GM19351 (cell line): ENCODE measurements around the gene IRGM.
A peak's percentile ranks its signal among the peaks of the same experiment; 100 is the strongest.
"Not testable (repeated sequence)": the region's sequence is repeated elsewhere in the genome, so short reads cannot be mapped to it uniquely, and the experiment has no call there.

ENCODE experiments used
- ATAC-seq: cut with Tn5 transposase; IDR thresholded peaks from one replicate; pipeline ENCODE4 v1.9.1; 2021; ENCODE audit warnings: mild to moderate bottlenecking, moderate library complexity; ENCODE audit not compliant: unreplicated experiment

The IRGM gene, protein sequence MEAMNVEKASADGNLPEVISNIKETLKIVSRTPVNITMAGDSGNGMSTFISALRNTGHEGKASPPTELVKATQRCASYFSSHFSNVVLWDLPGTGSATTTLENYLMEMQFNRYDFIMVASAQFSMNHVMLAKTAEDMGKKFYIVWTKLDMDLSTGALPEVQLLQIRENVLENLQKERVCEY

DNA sequence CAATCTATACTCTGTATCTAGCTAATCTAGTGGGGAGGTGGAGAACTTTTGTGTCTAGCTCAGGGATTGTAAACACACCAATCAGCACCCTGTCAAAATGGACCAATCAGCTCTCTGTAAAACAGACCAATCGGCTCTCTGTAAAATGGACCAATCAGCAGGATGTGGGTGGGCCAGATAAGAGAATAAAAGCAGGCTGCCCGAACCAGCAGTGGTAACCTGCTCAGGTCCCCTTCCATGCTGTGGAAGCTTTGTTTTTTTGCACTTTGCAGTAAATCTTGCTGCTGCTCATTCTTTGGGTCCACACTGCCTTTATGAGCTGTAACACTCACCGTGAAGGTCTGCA lies at the start of gene IRGM:
IRGM (plus strand) TSS at position 214 of the 346 bp plus-strand sequence. CDS start 1,603 bp downstream, outside the sequence.
- not testable (repeated sequence) for ATAC-seq

DNA sequence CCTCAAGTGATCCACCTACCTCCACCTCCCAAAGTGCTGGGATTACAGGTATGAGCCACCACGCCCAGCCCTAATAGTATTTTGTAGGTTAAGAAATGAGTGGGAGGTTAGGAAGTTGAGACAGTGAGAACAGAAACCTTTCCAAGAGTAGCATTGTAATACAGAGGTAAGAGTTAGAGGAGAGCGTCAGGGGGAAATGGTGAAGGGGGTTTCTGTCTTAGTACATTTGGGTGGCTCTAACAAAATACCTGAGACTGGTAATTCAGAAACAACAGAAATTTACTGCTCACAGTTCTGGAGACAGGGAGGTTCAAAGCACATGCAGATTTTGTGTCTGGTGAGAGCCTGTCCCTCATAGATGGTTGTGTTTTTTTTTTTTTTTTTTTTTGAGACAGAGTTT lies 48.9 kb upstream of the IRGM start:
- ATAC-seq, result no peak

DNA sequence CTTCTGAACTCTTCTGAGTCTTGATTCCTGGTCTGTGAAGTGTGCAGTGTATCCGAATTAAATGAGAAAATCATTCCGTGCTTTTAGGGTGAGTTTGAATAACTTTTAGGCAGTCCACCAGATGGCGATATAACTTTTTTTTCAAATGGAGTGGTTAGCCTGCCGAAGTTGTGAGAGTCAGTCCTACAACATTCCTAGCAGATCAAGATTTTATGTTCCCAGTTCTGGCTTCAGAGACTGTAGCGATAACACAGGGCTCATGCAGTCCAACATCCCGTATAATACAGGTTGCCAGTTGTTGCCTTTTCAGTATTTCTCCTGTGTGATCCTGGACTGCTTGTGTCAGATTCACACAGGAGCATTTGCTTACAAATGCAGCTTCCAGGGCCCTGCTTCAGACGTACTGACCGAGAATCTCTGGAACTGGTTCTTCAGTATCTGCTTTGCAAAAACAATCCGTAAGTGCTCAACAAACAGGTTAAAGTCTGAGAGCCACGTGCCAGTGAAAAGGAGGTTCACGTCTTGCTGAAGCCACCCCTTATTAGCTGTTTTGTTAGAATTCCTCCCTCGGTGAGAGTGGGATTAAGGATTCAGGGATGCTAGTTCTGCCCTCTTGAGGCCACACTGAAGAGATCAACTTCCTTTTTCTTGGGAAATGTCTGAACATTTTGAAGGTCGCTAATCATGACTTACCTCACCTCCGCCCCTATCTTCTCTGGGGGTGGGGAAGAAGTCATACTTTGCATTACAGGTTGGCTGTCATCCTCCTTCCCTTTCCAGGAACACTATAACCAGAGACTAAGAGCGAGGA lies 45.0 kb upstream of the IRGM start:
- ATAC-seq, result peak; percentile 70

DNA sequence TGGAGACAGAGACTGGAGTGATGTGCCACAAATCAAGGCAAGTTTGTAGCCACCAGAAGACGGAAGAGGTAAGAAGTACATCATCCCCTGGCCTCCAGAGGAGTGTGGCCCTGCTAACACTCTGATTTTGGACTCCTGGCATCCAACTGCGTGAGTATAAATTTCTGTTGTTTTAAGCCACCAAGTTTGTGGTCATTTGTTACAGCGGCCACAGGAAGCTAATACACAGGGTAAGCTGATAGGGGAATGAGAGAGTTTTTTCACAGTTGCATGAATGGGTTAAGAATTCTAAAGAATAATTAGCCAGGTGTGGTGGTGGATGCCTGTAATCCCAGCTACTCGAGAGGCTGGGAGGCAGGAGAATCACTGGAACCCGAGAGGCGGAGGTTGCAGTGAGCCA lies 41.9 kb upstream of the IRGM start:
- ATAC-seq, result no peak

DNA sequence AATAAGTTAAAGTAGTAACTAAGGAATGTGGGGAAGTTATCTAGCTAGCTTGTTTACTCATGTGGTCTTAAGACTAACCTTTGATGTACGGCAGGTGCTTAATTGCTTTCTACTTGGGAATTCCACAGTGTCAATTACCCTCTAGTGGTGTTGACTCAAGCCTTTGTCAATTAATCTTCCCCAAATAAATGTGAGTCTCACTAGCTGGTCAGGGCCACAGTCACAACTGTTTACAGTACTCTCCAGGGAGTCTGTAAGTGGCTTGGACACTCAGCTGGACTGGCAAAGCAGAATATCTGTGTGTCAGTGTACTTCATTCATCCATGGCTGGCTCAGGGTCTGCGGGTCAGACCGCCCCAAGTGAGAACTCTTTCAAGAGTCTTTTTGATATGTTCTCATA lies 37.0 kb upstream of the IRGM start:
- ATAC-seq, result no peak

DNA sequence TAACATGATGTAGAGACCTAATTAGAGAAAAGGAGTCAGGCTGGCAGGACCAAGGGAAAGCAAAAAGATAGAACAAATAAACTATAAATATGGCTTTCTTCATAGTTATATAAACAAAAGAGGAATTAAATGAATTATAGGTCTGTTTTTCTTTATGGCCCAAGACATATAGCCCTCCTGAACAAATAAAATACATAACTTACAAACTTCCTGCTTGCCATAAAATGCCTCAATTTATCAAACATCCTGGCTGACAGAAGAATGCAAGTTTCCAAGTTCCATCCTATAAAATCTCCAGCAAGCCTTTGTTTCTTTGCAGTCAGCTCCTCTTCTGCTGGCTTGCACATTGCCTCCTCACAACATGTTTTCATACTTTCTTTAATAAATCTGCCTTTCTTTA lies 31.3 kb upstream of the IRGM start:
- ATAC-seq, result no peak

DNA sequence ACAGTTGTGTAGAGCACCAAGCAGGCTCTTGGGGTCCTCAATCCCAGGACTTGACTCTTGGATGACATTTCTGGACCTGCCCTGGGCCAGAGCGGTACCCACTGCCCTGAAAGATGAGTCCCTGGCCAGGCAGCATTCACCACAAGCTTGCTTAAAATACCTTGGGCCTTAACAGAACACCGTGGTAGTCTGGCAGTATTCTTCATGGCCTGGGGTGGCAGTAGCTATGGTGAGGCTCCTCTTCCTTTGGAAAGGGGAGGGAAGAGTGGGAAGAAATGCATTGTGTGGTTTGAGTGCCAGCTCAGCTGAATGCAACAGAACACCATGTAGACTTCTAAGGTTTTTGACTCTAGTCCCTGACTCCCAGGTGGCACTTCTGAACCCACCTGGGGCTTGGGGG lies 29.4 kb upstream of the IRGM start:
- ATAC-seq, result no peak

DNA sequence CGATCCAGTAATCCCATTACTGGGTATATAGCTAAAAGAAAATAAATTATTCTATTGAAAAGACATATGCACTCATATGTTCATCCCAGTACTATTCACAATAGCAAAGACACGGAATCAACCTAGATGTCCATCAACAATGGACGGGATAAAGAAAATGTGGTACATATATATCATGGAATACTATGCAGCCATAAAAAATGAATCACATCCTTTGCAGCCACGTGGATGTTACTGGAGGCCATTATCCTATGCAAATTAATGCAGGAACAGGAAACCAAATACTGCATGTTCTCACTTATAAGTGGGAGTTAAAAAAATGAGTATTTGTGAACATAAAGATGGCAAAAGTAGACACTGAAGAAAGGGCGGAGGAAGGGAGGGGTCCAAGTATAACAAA lies 16.6 kb upstream of the IRGM start:
- ATAC-seq, result no peak

DNA sequence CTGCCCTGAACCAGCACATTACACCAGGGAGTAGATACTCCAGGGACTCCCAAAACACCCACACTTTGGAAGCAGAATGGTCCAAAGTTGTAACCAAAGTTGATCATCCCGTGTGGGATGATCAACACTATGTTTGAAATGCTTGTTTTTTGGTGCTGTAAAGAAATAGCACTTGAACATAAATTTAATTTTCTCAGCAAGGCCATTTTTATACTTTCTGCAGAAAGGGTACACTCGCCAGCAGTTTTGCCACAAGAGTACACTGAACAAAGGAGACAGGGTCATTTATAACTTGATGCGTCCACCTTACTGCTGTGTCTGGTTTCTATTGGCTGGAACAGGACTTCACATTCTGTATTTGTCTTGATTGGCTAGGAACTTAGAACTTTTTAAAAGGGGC lies 14.5 kb upstream of the IRGM start:
- not testable (repeated sequence) for ATAC-seq

DNA sequence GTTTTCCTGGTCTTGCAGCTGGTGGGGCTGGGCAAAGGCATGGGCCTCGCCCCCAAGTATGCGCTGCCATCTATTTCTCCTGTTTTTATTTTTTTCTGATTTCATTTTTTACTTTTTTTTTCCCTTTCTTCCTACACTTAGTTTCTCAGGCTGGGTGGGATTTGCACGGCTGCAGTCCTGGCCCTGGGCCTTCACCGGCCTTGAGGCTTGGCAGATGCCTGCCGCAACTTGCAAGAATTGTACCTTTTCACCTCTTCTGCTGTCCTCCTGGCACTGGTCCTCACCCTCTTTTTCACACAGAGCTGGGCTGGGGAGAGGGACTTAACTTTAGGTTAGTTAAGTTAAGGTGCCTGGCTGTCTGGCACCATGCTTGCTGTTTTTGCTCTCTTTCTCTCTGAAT lies 10.3 kb upstream of the IRGM start:
- no peak for ATAC-seq

DNA sequence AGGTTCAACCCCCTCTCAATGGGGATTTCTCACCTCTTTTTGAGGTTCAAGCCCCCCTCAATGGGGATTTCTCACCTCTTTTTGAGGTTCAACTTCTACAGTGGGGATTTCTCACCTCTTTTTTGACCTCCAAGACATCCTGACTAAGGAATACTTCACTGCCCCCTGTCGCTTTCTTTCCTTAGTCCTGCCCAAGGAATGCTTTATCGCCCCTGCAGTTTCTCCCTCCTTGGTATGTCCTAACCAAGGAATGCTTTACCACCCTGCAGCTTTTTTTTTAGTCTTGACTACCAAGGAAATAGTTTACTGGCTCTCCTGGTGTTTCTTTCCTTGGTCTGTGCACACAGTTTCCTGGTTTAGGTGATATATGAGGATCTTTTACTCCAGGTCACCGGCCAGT lies 9.6 kb upstream of the IRGM start:
- no peak for ATAC-seq

DNA sequence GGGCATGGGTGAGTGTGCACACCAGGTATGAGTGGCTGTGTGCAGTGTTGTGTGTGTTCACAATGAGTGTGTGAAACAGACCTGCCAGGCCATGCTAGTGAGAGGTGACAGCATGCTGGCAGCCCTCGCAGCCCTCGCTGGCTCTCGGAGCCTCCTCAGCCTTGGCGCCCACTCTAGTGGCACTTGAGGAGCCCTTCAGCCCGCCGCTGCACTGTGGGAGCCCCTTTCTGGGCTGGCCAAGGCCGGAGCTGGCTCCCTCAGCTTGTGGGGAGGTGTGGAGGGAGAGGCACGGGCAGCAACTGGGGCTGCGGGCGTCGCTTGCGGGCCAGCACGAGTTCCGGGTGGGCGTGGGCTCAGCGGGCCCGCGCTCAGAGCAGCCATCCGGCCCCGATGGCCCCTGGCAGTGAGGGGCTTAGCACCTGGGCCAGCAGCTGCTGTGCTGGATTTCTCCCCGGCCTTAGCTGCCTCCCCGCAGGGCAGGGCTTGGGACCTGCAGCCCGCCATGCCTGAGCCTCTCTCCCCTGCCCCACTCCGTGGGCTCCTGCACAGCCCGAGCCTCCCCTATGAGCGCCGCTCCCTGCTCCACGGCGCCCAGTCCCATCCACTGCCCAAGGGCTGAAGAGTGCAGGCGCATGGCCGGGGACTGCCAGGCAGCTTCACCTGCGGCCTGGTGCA lies 999 bp upstream of the IRGM start:
- not testable (repeated sequence) for ATAC-seq

DNA sequence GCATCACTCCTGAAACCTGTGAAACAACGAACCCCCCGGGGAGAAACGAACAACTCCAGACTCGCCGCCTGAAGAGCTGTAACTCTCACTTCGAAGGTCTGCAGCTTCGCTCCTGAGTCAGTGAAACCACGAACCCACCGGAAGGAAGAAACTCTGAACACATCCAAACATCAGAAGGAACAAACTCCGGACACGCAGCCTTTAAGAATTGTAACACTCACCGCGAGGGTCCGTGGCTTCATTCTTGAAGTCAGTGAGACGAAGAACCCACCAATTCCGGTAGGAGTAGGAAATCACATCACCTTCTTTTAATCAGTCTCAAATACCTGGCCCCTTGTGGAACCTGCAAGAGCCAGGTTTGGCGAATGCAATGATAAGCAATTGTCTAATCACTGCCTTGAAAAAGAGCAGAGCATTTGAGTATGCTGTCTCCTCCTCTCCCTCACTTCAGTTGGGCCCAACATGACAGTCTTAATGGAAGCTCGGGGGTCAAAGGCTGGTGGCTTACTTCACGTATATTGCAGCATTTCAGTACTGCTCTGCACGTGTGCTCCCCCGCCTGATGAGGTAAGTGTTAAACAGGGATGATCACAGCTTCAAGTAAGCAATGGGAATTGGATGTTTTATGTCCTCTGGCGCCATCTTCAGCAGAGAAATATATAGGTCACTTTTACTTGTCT lies 473 bp downstream of the IRGM start:
- peak; percentile 93 for ATAC-seq

DNA sequence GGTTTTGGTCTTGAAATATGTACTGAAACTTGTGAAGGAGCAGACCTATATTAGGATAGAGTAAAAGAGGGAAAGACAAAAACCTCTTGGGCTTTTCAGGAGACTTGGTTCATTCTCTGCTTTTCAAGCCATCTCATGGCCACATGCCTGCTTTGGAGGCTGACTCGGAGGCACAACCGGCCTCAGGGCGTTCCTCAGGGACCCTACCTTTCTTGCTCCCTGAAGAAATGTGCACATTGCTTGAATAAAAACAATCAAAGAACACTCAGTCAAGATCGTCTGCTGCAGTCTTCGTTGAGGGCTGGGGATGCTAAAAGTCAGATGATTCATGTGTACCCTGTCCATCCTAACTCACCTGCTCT lies 994 bp downstream of the IRGM start:
- ATAC-seq, result no peak

DNA sequence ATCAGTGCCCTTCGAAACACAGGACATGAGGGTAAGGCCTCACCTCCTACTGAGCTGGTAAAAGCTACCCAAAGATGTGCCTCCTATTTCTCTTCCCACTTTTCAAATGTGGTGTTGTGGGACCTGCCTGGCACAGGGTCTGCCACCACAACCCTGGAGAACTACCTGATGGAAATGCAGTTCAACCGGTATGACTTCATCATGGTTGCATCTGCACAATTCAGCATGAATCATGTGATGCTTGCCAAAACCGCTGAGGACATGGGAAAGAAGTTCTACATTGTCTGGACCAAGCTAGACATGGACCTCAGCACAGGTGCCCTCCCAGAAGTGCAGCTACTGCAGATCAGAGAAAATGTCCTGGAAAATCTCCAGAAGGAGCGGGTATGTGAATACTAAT lies 1.9 kb downstream of the IRGM start:
- ATAC-seq, result no peak

DNA sequence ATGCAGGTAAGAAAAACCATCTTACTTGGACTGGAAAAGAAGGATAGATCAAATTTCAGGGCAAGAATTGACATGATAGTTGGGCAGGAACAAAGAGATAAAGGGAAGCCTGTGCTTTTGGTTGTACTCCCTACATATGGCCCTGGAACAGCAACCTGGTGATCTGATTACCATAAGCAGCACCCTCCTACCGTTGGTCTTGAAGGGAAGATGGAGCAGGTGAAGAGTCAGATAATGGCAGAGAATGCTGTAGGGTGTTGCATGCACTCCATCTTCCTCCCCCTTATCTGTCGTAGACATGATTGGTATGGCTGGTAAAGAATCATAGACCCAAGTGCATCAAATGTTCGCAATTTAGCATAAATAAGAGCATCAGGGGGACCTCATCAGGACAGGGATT lies 4.7 kb downstream of the IRGM start:
- no peak for ATAC-seq

DNA sequence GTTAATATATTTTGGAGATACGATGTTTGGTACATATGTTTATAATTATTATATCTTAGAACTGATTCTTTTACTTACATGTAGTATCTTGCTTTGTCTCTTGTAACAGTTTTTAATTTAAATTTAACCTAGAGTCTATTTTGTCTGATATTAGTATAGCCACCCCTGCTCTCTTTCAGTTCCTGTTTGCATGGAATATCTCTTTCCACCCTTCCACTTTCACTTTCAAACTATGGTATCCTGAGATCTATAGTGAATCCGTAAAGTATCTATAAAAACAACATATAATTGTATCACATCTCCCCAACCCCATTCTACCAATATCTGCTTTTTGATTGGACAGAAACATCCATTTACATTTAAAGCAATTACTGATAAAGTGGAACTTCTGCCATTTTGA lies 7.2 kb downstream of the IRGM start:
- peak; percentile 62 for ATAC-seq

DNA sequence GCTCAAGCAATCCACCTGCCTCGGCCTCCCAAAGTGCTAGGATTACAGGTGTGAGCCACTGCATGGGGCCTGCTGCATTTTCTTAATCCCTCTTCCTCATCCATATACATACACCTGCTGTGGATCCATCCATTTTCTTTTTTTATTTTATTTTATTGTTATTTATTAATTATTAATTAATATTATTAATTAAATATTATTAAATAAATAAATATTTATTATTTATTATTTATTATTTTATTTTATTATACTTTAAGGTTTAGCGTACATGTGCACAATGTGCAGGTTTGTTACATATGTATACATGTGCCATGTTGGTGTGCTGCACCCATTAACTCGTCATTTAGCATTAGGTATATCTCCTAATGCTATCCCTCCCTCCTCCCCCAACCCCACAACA lies 10.4 kb downstream of the IRGM start:
- ATAC-seq, result not testable (repeated sequence)

DNA sequence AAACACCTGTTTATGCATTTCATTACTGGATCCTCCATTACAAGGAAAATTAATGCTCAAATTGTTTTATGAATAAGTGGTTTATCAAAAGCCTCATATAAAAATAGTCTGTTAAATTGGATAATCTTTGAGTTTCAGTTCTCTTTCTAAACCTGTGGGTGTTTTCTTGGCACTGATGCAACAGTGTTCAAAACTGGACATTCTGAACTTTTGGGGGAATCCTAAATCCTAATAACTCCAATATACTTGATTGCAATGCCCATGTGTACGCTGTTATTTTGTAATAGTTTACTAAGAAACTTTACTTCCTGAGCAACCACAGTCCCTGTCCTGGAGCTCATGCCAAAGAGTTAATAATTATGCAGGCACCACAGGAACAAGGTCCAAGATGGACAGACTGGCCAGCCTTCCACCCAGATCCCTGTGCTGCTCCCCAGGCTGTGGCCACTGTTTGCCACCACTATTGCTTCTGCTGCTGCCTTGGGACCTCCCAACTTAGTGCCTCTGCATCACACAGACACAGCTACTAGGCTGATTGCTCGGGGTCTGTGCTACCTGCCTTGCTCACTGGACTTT lies 14.0 kb downstream of the IRGM start:
- no peak for ATAC-seq

DNA sequence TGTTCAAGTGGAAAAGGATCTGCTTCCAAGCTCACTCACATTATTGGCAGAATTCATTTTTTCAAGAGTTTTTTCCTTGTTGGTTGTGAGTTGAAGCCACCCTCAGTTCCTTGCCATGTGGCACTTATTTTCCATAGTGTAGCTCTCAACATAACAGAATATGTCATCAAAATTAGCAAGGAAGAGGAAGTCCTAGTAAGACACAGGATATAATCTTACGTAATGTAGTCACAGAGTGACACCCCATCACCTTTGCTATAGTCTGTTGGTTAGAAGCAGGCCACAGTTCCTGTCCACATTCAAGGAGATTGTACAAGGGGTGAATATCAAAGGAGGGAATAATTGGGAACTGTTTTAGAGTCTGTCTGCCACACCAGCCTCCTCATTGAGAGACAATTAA lies 15.7 kb downstream of the IRGM start:
- ATAC-seq, result no peak

DNA sequence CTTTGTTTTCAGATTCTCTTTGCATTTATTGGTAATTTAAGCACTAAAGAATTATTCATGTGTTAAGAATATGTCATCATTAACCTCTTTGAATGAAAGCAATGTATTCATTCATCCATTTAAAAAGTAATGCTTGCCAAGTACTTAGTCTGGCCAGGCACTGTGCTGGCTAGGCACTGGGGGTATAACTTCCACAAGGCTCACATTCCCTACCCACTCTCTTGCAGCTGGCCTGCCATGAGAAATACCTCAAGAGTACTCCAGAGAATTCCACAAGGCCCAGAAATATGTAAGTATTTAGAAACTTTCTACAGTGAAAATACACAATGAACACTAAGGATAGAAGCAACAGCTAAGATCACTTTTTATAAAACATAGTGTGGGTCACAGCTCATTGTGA lies 33.0 kb downstream of the IRGM start:
- no peak for ATAC-seq
